Esophagus (tissue), 2 donors: ENCODE data around the gene TIGAR. TPM values are rescaled to one million over a fixed set of nuclear protein-coding genes. Genes with fewer than 3 reads are reported as not detected.

Experiments
- H3K27ac ChIP-seq, 2 donors: one replicate each; pipeline ENCODE4 v1.5.1; 2013; ENCODE audit warnings: low read depth in 2 of 2, mild to moderate bottlenecking in 2 of 2, inconsistent platforms in 1 of 2, low read length in 1 of 2, moderate library complexity in 1 of 2
- H3K27me3 ChIP-seq, 2 donors: one replicate each; pipeline ENCODE4 v1.6.1; 2013; ENCODE audit warnings: low read length in 2 of 2, control low read depth in 1 of 2, mild to moderate bottlenecking in 1 of 2; ENCODE audit not compliant: insufficient read depth in 2 of 2, control insufficient read depth in 1 of 2
- H3K36me3 ChIP-seq, 2 donors: one replicate each; pipeline ENCODE4 v1.6.1; 2013; ENCODE audit warnings: low read length in 1 of 2; ENCODE audit not compliant: control insufficient read depth in 2 of 2, insufficient read depth in 2 of 2
- H3K4me1 ChIP-seq, 2 donors: one replicate each; pipeline ENCODE4 v1.6.1; 2013; ENCODE audit warnings: low read length in 1 of 2; ENCODE audit not compliant: control insufficient read depth in 2 of 2, insufficient read depth in 2 of 2
- H3K4me3 ChIP-seq, 2 donors: one replicate each; pipeline ENCODE4 v1.5.1; 2013; ENCODE audit warnings: low read length in 2 of 2, mild to moderate bottlenecking in 2 of 2, low read depth in 1 of 2, moderate library complexity in 1 of 2
- H3K9me3 ChIP-seq, 2 donors: one replicate each; pipeline ENCODE4 v1.6.1; 2013; ENCODE audit warnings: mild to moderate bottlenecking in 2 of 2, low read depth in 1 of 2, low read length in 1 of 2, moderate library complexity in 1 of 2; ENCODE audit not compliant: control insufficient read depth in 2 of 2, insufficient read depth in 1 of 2
- WGBS, 2 donors: extraction: QIAGEN DNeasy Blood & Tissue Kit; methylation state at CpG; one replicate each; pipeline ENCODE4 v1.1.7; 2013; 5-methylcytosine and 5-hydroxymethylcytosine counted together
- polyA plus RNA-seq, 2 donors: library from polyadenylated mRNA; stranded (reverse); fragments of 200-250 nt; gene quantifications; one replicate each; pipeline ENCODE4 v1.2.3, GENCODE V29; 2013
- donor health status: healthy with polysubstance abuse.
- donor health status: Bipolar disorder and iron deficiency.

Gene TIGAR
- polyA plus RNA-seq, 2 donors: 2.4 to 5.3 TPM

- peaks cover 7 to 34% of the 10 kb centered on the region in 2 donors for H3K36me3 ChIP-seq
- no peaks in the 10 kb centered on the region for H3K9me3 ChIP-seq
- H3K27ac ChIP-seq: no peak overlapping the region
- H3K4me1 ChIP-seq: peaks cover 3% of the 10 kb centered on the region in 2 donors
- no peaks in the 10 kb centered on the region for H3K27me3 ChIP-seq
- no peak overlapping the region for H3K4me3 ChIP-seq
- WGBS, 2 donors: 81 to 84% methylated on average over 16 of the region's 16 CpGs
Observed at GRCh38 chr12:4282103-4282891, 38.7 kb upstream of the TIGAR start.

- peaks cover 3% of the 10 kb centered on the region in 2 donors for H3K4me1 ChIP-seq
- 65 to 69% methylated on average over 12 of the region's 12 CpGs for WGBS, 2 donors
- H3K27ac ChIP-seq: no peak overlapping the region
- H3K9me3 ChIP-seq: no peaks in the 10 kb centered on the region
- no peaks in the 10 kb centered on the region for H3K27me3 ChIP-seq
- H3K4me3 ChIP-seq: no peak overlapping the region
- peaks cover 7 to 34% of the 10 kb centered on the region in 2 donors for H3K36me3 ChIP-seq
Observed at GRCh38 chr12:4282892-4283511, 38.0 kb upstream of the TIGAR start.

GRCh38 chr12:4283512-4284255 is 37.3 kb upstream of the TIGAR start:
- peaks cover 3 to 4% of the 10 kb centered on the region in 2 donors for H3K4me1 ChIP-seq
- WGBS, 2 donors: 52 to 53% methylated on average over 12 of the region's 12 CpGs

GRCh38 chr12:4284306-4284705 is 36.7 kb upstream of the TIGAR start:
- H3K9me3 ChIP-seq: no peaks in the 10 kb centered on the region
- no peak overlapping the region for H3K4me3 ChIP-seq
- H3K4me1 ChIP-seq: peaks cover 4 to 6% of the 10 kb centered on the region in 2 donors
- 77 to 89% methylated on average over 4 of the region's 4 CpGs for WGBS, 2 donors
- no peaks in the 10 kb centered on the region for H3K27me3 ChIP-seq
- H3K36me3 ChIP-seq: peaks cover 7 to 34% of the 10 kb centered on the region in 2 donors
- H3K27ac ChIP-seq: no peak overlapping the region

More at GRCh38 chr12:4283512-4284255, 37.3 kb upstream of the TIGAR start:
- H3K27me3 ChIP-seq: no peaks in the 10 kb centered on the region
- no peak overlapping the region for H3K4me3 ChIP-seq
- H3K9me3 ChIP-seq: no peaks in the 10 kb centered on the region
- H3K36me3 ChIP-seq: peaks cover 7 to 34% of the 10 kb centered on the region in 2 donors
- no peak overlapping the region for H3K27ac ChIP-seq

- peaks cover 7 to 34% of the 10 kb centered on the region in 2 donors for H3K36me3 ChIP-seq
- no peak overlapping the region for H3K4me3 ChIP-seq
- no peak overlapping the region for H3K27ac ChIP-seq
- no peaks in the 10 kb centered on the region for H3K27me3 ChIP-seq
- WGBS, 2 donors: 83 to 85% methylated on average over 8 of the region's 8 CpGs
- H3K9me3 ChIP-seq: no peaks in the 10 kb centered on the region
- H3K4me1 ChIP-seq: peaks cover 4 to 7% of the 10 kb centered on the region in 2 donors
Observed at GRCh38 chr12:4285070-4285469, 35.9 kb upstream of the TIGAR start.

- 70 to 71% methylated on average over 12 of the region's 12 CpGs for WGBS, 2 donors
- Histone ChIP-seq H3K27ac (no peak overlapping the region), H3K9me3 (no peaks in the 10 kb centered on the region), H3K4me3 (no peak overlapping the region), H3K36me3 (peaks cover 7 to 27% of the 10 kb centered on the region in 2 donors), H3K4me1 (peaks cover 4 to 7% of the 10 kb centered on the region in 2 donors), H3K27me3 (no peaks in the 10 kb centered on the region)
Observed at GRCh38 chr12:4286228-4286627, 34.8 kb upstream of the TIGAR start.

- no peaks in the 10 kb centered on the region for H3K27me3 ChIP-seq
- peaks cover 2 to 7% of the 10 kb centered on the region in 2 donors for H3K4me1 ChIP-seq
- no peak overlapping the region for H3K4me3 ChIP-seq
- WGBS, 2 donors: 58 to 62% methylated on average over 14 of the region's 14 CpGs
- H3K9me3 ChIP-seq: no peaks in the 10 kb centered on the region
- H3K36me3 ChIP-seq: peaks cover 7 to 23% of the 10 kb centered on the region in 2 donors
- peak overlapping the region; percentile 6 to 40 for H3K27ac ChIP-seq
Observed at GRCh38 chr12:4286771-4287317, 34.2 kb upstream of the TIGAR start.

- peak overlapping the region in 1 of 2 donors; percentile 44 for H3K27ac ChIP-seq
- H3K36me3 ChIP-seq: peaks cover 7 to 16% of the 10 kb centered on the region in 2 donors
- peaks cover 2 to 7% of the 10 kb centered on the region in 2 donors for H3K4me1 ChIP-seq
- H3K4me3 ChIP-seq: no peak overlapping the region
- WGBS, 2 donors: 62% methylated on average over 18 of the region's 18 CpGs
- no peaks in the 10 kb centered on the region for H3K27me3 ChIP-seq
- no peaks in the 10 kb centered on the region for H3K9me3 ChIP-seq
Observed at GRCh38 chr12:4287325-4288211, 33.4 kb upstream of the TIGAR start.
